ENCODE results near the gene KIF1B. TPM values are rescaled to one million over a fixed set of nuclear protein-coding genes. Genes with fewer than 3 reads are reported as not detected.

KIF1B gene
- total and polyA plus RNA-seq, 8 donors: 4.0 to 82.2 (median 26.3) TPM

DNA sequence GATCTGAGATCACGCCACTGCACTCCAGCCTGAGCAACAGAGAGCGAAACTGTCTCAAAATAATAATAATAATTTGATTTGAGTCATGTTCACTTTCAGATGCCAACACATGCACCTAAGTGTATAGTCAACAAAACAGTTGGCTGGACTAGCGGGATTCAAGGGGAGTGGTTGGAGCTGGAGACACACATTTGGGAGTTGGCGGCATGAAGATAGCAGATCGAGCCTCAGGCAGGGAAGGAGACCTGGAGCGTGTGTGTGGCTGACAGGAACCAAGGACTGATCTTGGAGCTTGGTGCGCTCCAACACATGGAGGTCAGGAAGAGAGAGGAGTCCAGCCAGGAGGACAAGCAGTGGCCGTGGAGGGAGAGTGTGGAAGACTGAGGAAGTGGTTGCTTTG lies 173.8 kb downstream of the KIF1B start:
- Histone ChIP-seq H3K27me3 (no peaks in the 10 kb centered on the region), H3K4me1 (peaks cover 15 to 33% (median 18%) of the 10 kb centered on the region in 4 donors), H3K27ac (no peak overlapping the region), H3K4me3 (no peak overlapping the region), H3K9me3 (no peaks in the 10 kb centered on the region), H3K36me3 (peaks cover 0 to 19% (median 5%) of the 10 kb centered on the region in 4 donors)
- WGBS, 5 donors: 83 to 87% (median 86%) methylated on average over 8 of the region's 8 CpGs
- intact Hi-C loops (cut with DNase I; ENCODE audit: low total_unique reads): no loop called here
- DNase-seq: no peak
- TF ChIP-seq EP300 (IDR thresholded peaks at IDR 0.05) (no peak), POLR2A (IDR thresholded peaks at IDR 0.05) (no peak), POLR2AphosphoS5 (IDR thresholded peaks at IDR 0.05) (no peak)
- TF ChIP-seq, protein P1, sequence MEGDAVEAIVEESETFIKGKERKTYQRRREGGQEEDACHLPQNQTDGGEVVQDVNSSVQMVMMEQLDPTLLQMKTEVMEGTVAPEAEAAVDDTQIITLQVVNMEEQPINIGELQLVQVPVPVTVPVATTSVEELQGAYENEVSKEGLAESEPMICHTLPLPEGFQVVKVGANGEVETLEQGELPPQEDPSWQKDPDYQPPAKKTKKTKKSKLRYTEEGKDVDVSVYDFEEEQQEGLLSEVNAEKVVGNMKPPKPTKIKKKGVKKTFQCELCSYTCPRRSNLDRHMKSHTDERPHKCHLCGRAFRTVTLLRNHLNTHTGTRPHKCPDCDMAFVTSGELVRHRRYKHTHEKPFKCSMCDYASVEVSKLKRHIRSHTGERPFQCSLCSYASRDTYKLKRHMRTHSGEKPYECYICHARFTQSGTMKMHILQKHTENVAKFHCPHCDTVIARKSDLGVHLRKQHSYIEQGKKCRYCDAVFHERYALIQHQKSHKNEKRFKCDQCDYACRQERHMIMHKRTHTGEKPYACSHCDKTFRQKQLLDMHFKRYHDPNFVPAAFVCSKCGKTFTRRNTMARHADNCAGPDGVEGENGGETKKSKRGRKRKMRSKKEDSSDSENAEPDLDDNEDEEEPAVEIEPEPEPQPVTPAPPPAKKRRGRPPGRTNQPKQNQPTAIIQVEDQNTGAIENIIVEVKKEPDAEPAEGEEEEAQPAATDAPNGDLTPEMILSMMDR (IDR thresholded peaks at IDR 0.05): no peak

DNA sequence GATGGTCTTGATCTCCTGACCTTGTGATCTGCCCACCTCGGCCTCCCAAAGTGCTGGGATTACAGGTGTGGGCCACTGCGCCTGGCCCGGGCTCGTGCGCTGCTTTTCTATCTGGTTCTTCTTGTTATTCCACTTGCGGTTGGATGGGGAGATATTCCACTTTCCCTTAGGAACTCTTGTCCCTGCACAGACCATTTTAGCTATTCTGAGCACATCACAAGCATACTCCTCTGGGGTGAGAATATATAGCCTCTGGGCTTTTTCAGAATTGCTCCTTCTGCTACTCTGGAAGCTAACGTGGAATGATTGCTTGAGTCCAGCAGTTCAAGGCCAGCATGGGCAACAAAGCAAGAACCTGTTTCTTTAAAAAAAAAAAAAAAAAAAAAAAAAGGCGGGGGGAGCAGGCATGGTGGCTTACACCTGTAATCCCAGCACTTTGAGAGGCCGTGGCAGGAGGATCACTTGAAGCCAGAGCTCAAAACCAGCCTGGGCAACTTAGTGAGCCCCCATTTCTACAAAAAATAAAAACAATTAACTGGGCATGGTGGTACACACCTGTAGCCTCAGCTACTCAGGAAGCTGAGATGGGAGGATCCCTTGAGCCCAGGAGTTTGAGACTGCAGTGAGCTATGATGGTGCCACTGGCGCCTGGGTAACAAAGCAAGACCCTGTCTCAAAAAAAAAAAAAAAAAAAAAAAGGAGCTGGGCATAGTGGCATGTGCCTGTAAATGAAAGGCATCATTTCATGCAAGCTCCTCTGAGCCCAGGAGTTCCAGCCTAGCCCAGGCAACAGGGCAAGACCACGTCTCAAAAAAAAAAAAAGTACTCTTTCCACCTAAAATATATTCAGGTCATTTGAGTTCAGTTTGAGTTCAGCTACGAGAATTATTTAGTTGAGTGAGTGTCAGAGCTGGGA lies 176.6 kb downstream of the KIF1B start:
- Histone ChIP-seq H3K4me1 (peaks cover 12 to 28% (median 17%) of the 10 kb centered on the region in 4 donors), H3K27ac (peak overlapping the region; percentile 79 to 92 (median 85)), H3K4me3 (peak overlapping the region in 1 of 4 donors; percentile 27), H3K27me3 (no peaks in the 10 kb centered on the region), H3K9me3 (no peaks in the 10 kb centered on the region), H3K36me3 (peaks cover 0 to 14% (median 0%) of the 10 kb centered on the region in 4 donors)
- TF ChIP-seq, protein P1 (IDR thresholded peaks at IDR 0.05): no peak
- TF ChIP-seq EP300 (IDR thresholded peaks at IDR 0.05) (no peak), POLR2AphosphoS5 (IDR thresholded peaks at IDR 0.05) (no peak), POLR2A (IDR thresholded peaks at IDR 0.05) (no peak)
- WGBS, 5 donors: 70 to 78% (median 74%) methylated on average over 12 of the region's 12 CpGs
- intact Hi-C loops (cut with DNase I; ENCODE audit: low total_unique reads): no loop called here
- DNase-seq: no peak

DNA sequence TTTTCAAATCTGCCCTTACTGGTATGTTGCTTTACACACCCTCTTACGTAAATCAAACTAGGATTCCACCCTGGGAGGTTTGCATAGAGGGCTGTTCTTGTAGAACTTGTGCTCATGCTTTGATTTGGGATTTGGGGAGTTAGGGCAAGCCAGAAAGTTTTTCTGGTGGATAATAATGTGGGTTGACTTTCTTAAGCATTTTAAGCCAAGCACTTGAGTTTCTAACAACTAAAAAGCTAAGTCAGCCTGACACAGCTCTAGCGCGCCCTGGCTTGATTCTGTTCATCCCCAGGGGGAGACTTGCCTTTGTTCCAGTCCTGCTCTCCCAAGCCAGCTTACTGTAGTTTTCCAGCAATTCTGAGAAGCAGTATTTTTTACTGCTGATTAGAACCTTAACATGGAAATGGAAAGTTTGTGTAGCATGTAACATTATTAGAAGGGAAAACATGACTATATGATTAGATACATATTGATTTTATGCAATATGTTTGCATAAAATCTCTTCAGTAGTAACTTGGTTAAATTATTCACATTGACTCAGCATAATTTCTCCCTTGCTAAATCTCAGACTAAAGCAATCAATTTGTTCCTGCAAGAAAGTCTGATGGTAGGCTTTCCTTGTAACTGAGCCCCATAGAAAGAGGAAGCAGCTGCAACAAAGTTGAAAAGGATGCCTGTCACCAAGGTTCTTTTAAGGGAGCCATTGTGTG lies 177.5 kb downstream of the KIF1B start:
- H3K9me3 ChIP-seq: no peaks in the 10 kb centered on the region
- peak overlapping the region in 2 of 4 donors; percentile 16 to 27 for H3K4me3 ChIP-seq
- peaks cover 0 to 8% (median 0%) of the 10 kb centered on the region in 4 donors for H3K36me3 ChIP-seq
- TF ChIP-seq POLR2A (IDR thresholded peaks at IDR 0.05) (no peak), POLR2AphosphoS5 (IDR thresholded peaks at IDR 0.05) (peak in 1 of 3 donors; percentile 19)
- H3K27me3 ChIP-seq: no peaks in the 10 kb centered on the region
- peaks cover 12 to 28% (median 17%) of the 10 kb centered on the region in 4 donors for H3K4me1 ChIP-seq
- WGBS, 5 donors: 11 to 31% (median 16%) methylated on average over 3 of the region's 3 CpGs
- peak in 1 of 2 donors; percentile 81 for DNase-seq
- intact Hi-C loops (cut with DNase I; ENCODE audit: low total_unique reads): no loop called here
- peak overlapping the region; percentile 79 to 92 (median 85) for H3K27ac ChIP-seq

DNA sequence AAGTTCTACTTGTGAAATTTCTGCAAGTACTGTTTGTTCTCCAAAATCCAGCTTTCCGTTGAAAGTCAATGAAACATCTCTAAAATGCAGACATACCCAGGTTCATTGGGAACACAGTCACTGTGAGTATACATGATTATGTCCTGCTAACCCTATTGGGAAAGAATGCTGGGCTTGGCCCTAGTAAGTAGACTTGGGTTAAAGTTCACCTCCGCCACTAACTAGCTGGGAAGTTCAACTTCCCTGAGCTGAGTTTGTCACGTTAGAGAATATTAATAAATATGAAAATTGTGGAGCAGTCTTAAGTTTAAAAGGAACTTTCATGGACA lies 178.0 kb downstream of the KIF1B start:
- H3K27me3 ChIP-seq: no peaks in the 10 kb centered on the region
- 54 to 77% (median 63%) methylated on average over 3 of the region's 3 CpGs for WGBS, 5 donors
- no peaks in the 10 kb centered on the region for H3K9me3 ChIP-seq
- peaks cover 0 to 5% (median 0%) of the 10 kb centered on the region in 4 donors for H3K36me3 ChIP-seq
- peaks cover 12 to 28% (median 17%) of the 10 kb centered on the region in 4 donors for H3K4me1 ChIP-seq
- DNase-seq: no peak
- H3K4me3 ChIP-seq: peak overlapping the region in 1 of 4 donors; percentile 16
- intact Hi-C loops (cut with DNase I; ENCODE audit: low total_unique reads): no loop called here
- H3K27ac ChIP-seq: peak overlapping the region; percentile 19 to 92 (median 84)
- TF ChIP-seq EP300 (IDR thresholded peaks at IDR 0.05) (no peak), POLR2AphosphoS5 (IDR thresholded peaks at IDR 0.05) (no peak), POLR2A (IDR thresholded peaks at IDR 0.05) (no peak)
- TF ChIP-seq, protein P1 (IDR thresholded peaks at IDR 0.05): no peak
